Stomach smooth muscle (tissue), 2 donors: Measurements from ENCODE around the gene SNCB.

Source experiments
- H3K27ac ChIP-seq: one replicate; pipeline ENCODE4 v1.7.0; 2013; ENCODE audit warnings: mild to moderate bottlenecking, low read length, inconsistent platforms
- H3K27me3 ChIP-seq, 2 donors: one replicate each; pipeline ENCODE4 v1.7.0; 2013; ENCODE audit warnings: low read length in 2 of 2; ENCODE audit not compliant: insufficient read depth in 2 of 2, control insufficient read depth in 1 of 2
- H3K36me3 ChIP-seq, 2 donors: one replicate each; pipeline ENCODE4 v1.7.0; 2013; ENCODE audit warnings: low read length in 2 of 2; ENCODE audit not compliant: control insufficient read depth in 2 of 2, insufficient read depth in 2 of 2
- H3K4me1 ChIP-seq: one replicate; pipeline ENCODE4 v1.7.0; 2013; ENCODE audit warnings: low read length; ENCODE audit not compliant: control insufficient read depth, insufficient read depth
- H3K4me3 ChIP-seq, 2 donors: one replicate each; pipeline ENCODE4 v1.7.0; 2013; ENCODE audit warnings: low read length in 2 of 2
- H3K9ac ChIP-seq, 2 donors: one replicate each; pipeline ENCODE4 v1.7.0; 2013; ENCODE audit warnings: low read length in 2 of 2, mild to moderate bottlenecking in 1 of 2
- H3K9me3 ChIP-seq, 2 donors: one replicate each; pipeline ENCODE4 v1.7.0; 2013; ENCODE audit warnings: low read length in 2 of 2; ENCODE audit not compliant: control insufficient read depth in 2 of 2
- donor health status: healthy.
- donor health status: Pancreatic carcinoma.

The SNCB gene

GRCh38 chr5:176644294-176644693, 14.0 kb upstream of the SNCB start:
- H3K9ac ChIP-seq, result no peak overlapping the region
- H3K9me3 ChIP-seq, result no peaks in the 10 kb centered on the region

GRCh38 chr5:176643491-176644219, 13.3 kb upstream of the SNCB start:
- Histone ChIP-seq H3K27ac (no peak overlapping the region), H3K9ac (no peak overlapping the region), H3K36me3 (no peaks in the 10 kb centered on the region), H3K9me3 (no peaks in the 10 kb centered on the region), H3K4me3 (no peak overlapping the region), H3K27me3 (no peaks in the 10 kb centered on the region), H3K4me1 (peaks cover 18% of the 10 kb centered on the region)

More at GRCh38 chr5:176644294-176644693, 14.0 kb upstream of the SNCB start:
- H3K4me3 ChIP-seq, result no peak overlapping the region
- no peaks in the 10 kb centered on the region for H3K36me3 ChIP-seq
- no peaks in the 10 kb centered on the region for H3K27me3 ChIP-seq
- H3K4me1 ChIP-seq, result peaks cover 23% of the 10 kb centered on the region
- H3K27ac ChIP-seq, result no peak overlapping the region

GRCh38 chr5:176642675-176643490, 12.5 kb upstream of the SNCB start:
- H3K4me1 ChIP-seq, result peaks cover 10% of the 10 kb centered on the region
- no peaks in the 10 kb centered on the region for H3K27me3 ChIP-seq
- H3K27ac ChIP-seq, result no peak overlapping the region
- no peak overlapping the region for H3K9ac ChIP-seq
- no peaks in the 10 kb centered on the region for H3K36me3 ChIP-seq
- H3K4me3 ChIP-seq, result no peak overlapping the region
- no peaks in the 10 kb centered on the region for H3K9me3 ChIP-seq

GRCh38 chr5:176640616-176641015, 10.3 kb upstream of the SNCB start:
- Histone ChIP-seq H3K9me3 (peaks cover 0 to under 1% of the 10 kb centered on the region in 2 donors), H3K4me1 (peaks cover 4% of the 10 kb centered on the region), H3K9ac (no peak overlapping the region), H3K4me3 (no peak overlapping the region), H3K27me3 (no peaks in the 10 kb centered on the region), H3K36me3 (no peaks in the 10 kb centered on the region), H3K27ac (no peak overlapping the region)

- Histone ChIP-seq H3K27me3 (peaks cover 0 to 5% of the 10 kb centered on the region in 2 donors), H3K4me3 (no peak overlapping the region), H3K27ac (no peak overlapping the region), H3K9me3 (peaks cover 0 to 4% of the 10 kb centered on the region in 2 donors), H3K9ac (no peak overlapping the region), H3K36me3 (no peaks in the 10 kb centered on the region), H3K4me1 (peaks cover 4% of the 10 kb centered on the region)
These were observed 9.6 kb upstream of the SNCB start for GRCh38 chr5:176639981-176640380.

GRCh38 chr5:176639208-176639607, 8.9 kb upstream of the SNCB start:
- Histone ChIP-seq H3K4me1 (peaks cover 4% of the 10 kb centered on the region), H3K9ac (no peak overlapping the region), H3K27ac (no peak overlapping the region), H3K9me3 (peaks cover 0 to 4% of the 10 kb centered on the region in 2 donors), H3K4me3 (no peak overlapping the region), H3K27me3 (peaks cover 0 to 6% of the 10 kb centered on the region in 2 donors), H3K36me3 (no peaks in the 10 kb centered on the region)

GRCh38 chr5:176638437-176638836, 8.1 kb upstream of the SNCB start:
- Histone ChIP-seq H3K27me3 (peaks cover 0 to 9% of the 10 kb centered on the region in 2 donors), H3K4me1 (peaks cover 4% of the 10 kb centered on the region), H3K36me3 (no peaks in the 10 kb centered on the region), H3K9me3 (peaks cover 0 to 4% of the 10 kb centered on the region in 2 donors), H3K4me3 (no peak overlapping the region), H3K9ac (no peak overlapping the region), H3K27ac (no peak overlapping the region)

- Histone ChIP-seq H3K27ac (no peak overlapping the region), H3K36me3 (no peaks in the 10 kb centered on the region), H3K27me3 (peaks cover 4 to 9% of the 10 kb centered on the region in 2 donors), H3K9me3 (peaks cover 0 to 4% of the 10 kb centered on the region in 2 donors), H3K4me3 (no peak overlapping the region), H3K4me1 (peaks cover 4% of the 10 kb centered on the region), H3K9ac (no peak overlapping the region)
These were observed 7.2 kb upstream of the SNCB start for GRCh38 chr5:176637556-176637955.

- Histone ChIP-seq H3K4me1 (peaks cover 4% of the 10 kb centered on the region), H3K9me3 (peaks cover 0 to 4% of the 10 kb centered on the region in 2 donors), H3K27ac (no peak overlapping the region), H3K4me3 (no peak overlapping the region), H3K9ac (no peak overlapping the region), H3K27me3 (peaks cover 11 to 13% of the 10 kb centered on the region in 2 donors), H3K36me3 (no peaks in the 10 kb centered on the region)
These were observed 6.1 kb upstream of the SNCB start for GRCh38 chr5:176636426-176636825.

- Histone ChIP-seq H3K9me3 (peaks cover 0 to 4% of the 10 kb centered on the region in 2 donors), H3K9ac (no peak overlapping the region), H3K27me3 (peaks cover 33 to 39% of the 10 kb centered on the region in 2 donors), H3K27ac (no peak overlapping the region), H3K36me3 (no peaks in the 10 kb centered on the region), H3K4me3 (no peak overlapping the region), H3K4me1 (peaks cover 17% of the 10 kb centered on the region)
These were observed 3.3 kb upstream of the SNCB start for GRCh38 chr5:176633598-176633997.
